ENCODE data around the gene BCKDHB.
"Not testable (repeated sequence)": the region's sequence is repeated elsewhere in the genome, so short reads cannot be mapped to it uniquely, and the experiment has no call there.

The BCKDHB gene

GRCh38 chr6:80197474-80197873 lies 91.0 kb downstream of the BCKDHB start:
- Histone ChIP-seq H3K36me3 (no peaks in the 10 kb centered on the region), H3K4me1 (no peaks in the 10 kb centered on the region), H3K27me3 (no peaks in the 10 kb centered on the region), H4K20me1 (no peaks in the 10 kb centered on the region), H3K9me3 (no peaks in the 10 kb centered on the region), H3K27ac (no peak overlapping the region), H3K9ac (no peak overlapping the region), H3K4me2 (no peak overlapping the region), H3K4me3 (no peak overlapping the region)
- no peak for TF ChIP-seq Cebpa-rat (IDR thresholded peaks at IDR 0.05)

- Histone ChIP-seq H3K9me3 (no peaks in the 10 kb centered on the region), H3K4me1 (no peaks in the 10 kb centered on the region), H4K20me1 (no peaks in the 10 kb centered on the region), H3K27me3 (no peaks in the 10 kb centered on the region), H3K36me3 (no peaks in the 10 kb centered on the region), H3K4me2 (no peak overlapping the region), H3K27ac (no peak overlapping the region), H3K9ac (no peak overlapping the region), H3K4me3 (no peak overlapping the region)
- TF ChIP-seq Cebpa-rat (IDR thresholded peaks at IDR 0.05): no peak
Observed at GRCh38 chr6:80197986-80198385, 91.5 kb downstream of the BCKDHB start.

GRCh38 chr6:80203283-80203682 lies 96.8 kb downstream of the BCKDHB start:
- Histone ChIP-seq H3K27ac (no peak overlapping the region), H4K20me1 (no peaks in the 10 kb centered on the region), H3K4me1 (no peaks in the 10 kb centered on the region), H3K36me3 (no peaks in the 10 kb centered on the region), H3K9me3 (no peaks in the 10 kb centered on the region), H3K4me2 (no peak overlapping the region), H3K4me3 (no peak overlapping the region), H3K9ac (no peak overlapping the region), H3K27me3 (no peaks in the 10 kb centered on the region)
- TF ChIP-seq Cebpa-rat (IDR thresholded peaks at IDR 0.05): no peak

- Histone ChIP-seq H3K9me3 (no peaks in the 10 kb centered on the region), H3K9ac (no peak overlapping the region), H3K4me3 (no peak overlapping the region), H3K27me3 (no peaks in the 10 kb centered on the region), H4K20me1 (no peaks in the 10 kb centered on the region), H3K4me2 (no peak overlapping the region), H3K27ac (no peak overlapping the region), H3K4me1 (no peaks in the 10 kb centered on the region), H3K36me3 (no peaks in the 10 kb centered on the region)
- no peak for TF ChIP-seq Cebpa-rat (IDR thresholded peaks at IDR 0.05)
Observed at GRCh38 chr6:80205404-80205803, 98.9 kb downstream of the BCKDHB start.

- no peak overlapping the region for H3K4me2 ChIP-seq
- H3K27ac ChIP-seq: no peak overlapping the region
- no peak overlapping the region for H3K4me3 ChIP-seq
- H3K27me3 ChIP-seq: no peaks in the 10 kb centered on the region
- H3K36me3 ChIP-seq: no peaks in the 10 kb centered on the region
- H3K9me3 ChIP-seq: no peaks in the 10 kb centered on the region
- H3K4me1 ChIP-seq: no peaks in the 10 kb centered on the region
- TF ChIP-seq Cebpa-rat (IDR thresholded peaks at IDR 0.05): no peak
- no peak overlapping the region for H3K9ac ChIP-seq
- H4K20me1 ChIP-seq: no peaks in the 10 kb centered on the region
Observed at GRCh38 chr6:80206758-80207157, 100.3 kb downstream of the BCKDHB start.

GRCh38 chr6:80209430-80209829 lies 103.0 kb downstream of the BCKDHB start:
- Histone ChIP-seq H3K9ac (no peak overlapping the region), H3K9me3 (no peaks in the 10 kb centered on the region), H3K4me1 (no peaks in the 10 kb centered on the region), H3K27ac (no peak overlapping the region), H3K27me3 (no peaks in the 10 kb centered on the region), H3K4me2 (no peak overlapping the region), H4K20me1 (no peaks in the 10 kb centered on the region), H3K36me3 (no peaks in the 10 kb centered on the region), H3K4me3 (no peak overlapping the region)
- TF ChIP-seq Cebpa-rat (IDR thresholded peaks at IDR 0.05): no peak

- H3K4me1 ChIP-seq: no peaks in the 10 kb centered on the region
- H3K4me3 ChIP-seq: no peak overlapping the region
- no peaks in the 10 kb centered on the region for H4K20me1 ChIP-seq
- H3K9me3 ChIP-seq: no peaks in the 10 kb centered on the region
- H3K27me3 ChIP-seq: no peaks in the 10 kb centered on the region
- H3K4me2 ChIP-seq: no peak overlapping the region
- no peak for TF ChIP-seq Cebpa-rat (IDR thresholded peaks at IDR 0.05)
- no peak overlapping the region for H3K27ac ChIP-seq
- H3K9ac ChIP-seq: no peak overlapping the region
- H3K36me3 ChIP-seq: no peaks in the 10 kb centered on the region
Observed at GRCh38 chr6:80210618-80211017, 104.1 kb downstream of the BCKDHB start.

- Histone ChIP-seq H3K27ac (no peak overlapping the region), H3K27me3 (no peaks in the 10 kb centered on the region), H3K9me3 (no peaks in the 10 kb centered on the region), H3K4me3 (no peak overlapping the region), H4K20me1 (no peaks in the 10 kb centered on the region), H3K4me1 (no peaks in the 10 kb centered on the region), H3K36me3 (no peaks in the 10 kb centered on the region), H3K9ac (no peak overlapping the region), H3K4me2 (no peak overlapping the region)
- no peak for TF ChIP-seq Cebpa-rat (IDR thresholded peaks at IDR 0.05)
Observed at GRCh38 chr6:80211286-80211685, 104.8 kb downstream of the BCKDHB start.

- H3K9me3 ChIP-seq, H3K9ac ChIP-seq, H3K4me2 ChIP-seq, H3K4me1 ChIP-seq, H3K4me3 ChIP-seq, H3K27me3 ChIP-seq, H4K20me1 ChIP-seq, H3K27ac ChIP-seq, H3K36me3 ChIP-seq: not testable (repeated sequence)
Observed at GRCh38 chr6:80211890-80212289, 105.4 kb downstream of the BCKDHB start.

GRCh38 chr6:80214436-80215022 lies 108.1 kb downstream of the BCKDHB start:
- H3K4me1 ChIP-seq: no peaks in the 10 kb centered on the region
- no peaks in the 10 kb centered on the region for H4K20me1 ChIP-seq
- no peak overlapping the region for H3K27ac ChIP-seq
- H3K9me3 ChIP-seq: no peaks in the 10 kb centered on the region
- TF ChIP-seq Cebpa-rat (IDR thresholded peaks at IDR 0.05): no peak
- no peak overlapping the region for H3K4me2 ChIP-seq
- no peak overlapping the region for H3K9ac ChIP-seq
- H3K27me3 ChIP-seq: no peaks in the 10 kb centered on the region
- no peaks in the 10 kb centered on the region for H3K36me3 ChIP-seq
- no peak overlapping the region for H3K4me3 ChIP-seq

GRCh38 chr6:80215063-80215462 lies 108.6 kb downstream of the BCKDHB start:
- Histone ChIP-seq H3K4me2 (no peak overlapping the region), H3K4me3 (no peak overlapping the region), H3K9me3 (no peaks in the 10 kb centered on the region), H3K36me3 (no peaks in the 10 kb centered on the region), H4K20me1 (no peaks in the 10 kb centered on the region), H3K9ac (no peak overlapping the region), H3K27me3 (no peaks in the 10 kb centered on the region), H3K27ac (no peak overlapping the region), H3K4me1 (no peaks in the 10 kb centered on the region)
- TF ChIP-seq Cebpa-rat (IDR thresholded peaks at IDR 0.05): no peak

Data from BLaER1 (cell line).